ENCODE data around the gene UPP1.

Gene UPP1

DNA sequence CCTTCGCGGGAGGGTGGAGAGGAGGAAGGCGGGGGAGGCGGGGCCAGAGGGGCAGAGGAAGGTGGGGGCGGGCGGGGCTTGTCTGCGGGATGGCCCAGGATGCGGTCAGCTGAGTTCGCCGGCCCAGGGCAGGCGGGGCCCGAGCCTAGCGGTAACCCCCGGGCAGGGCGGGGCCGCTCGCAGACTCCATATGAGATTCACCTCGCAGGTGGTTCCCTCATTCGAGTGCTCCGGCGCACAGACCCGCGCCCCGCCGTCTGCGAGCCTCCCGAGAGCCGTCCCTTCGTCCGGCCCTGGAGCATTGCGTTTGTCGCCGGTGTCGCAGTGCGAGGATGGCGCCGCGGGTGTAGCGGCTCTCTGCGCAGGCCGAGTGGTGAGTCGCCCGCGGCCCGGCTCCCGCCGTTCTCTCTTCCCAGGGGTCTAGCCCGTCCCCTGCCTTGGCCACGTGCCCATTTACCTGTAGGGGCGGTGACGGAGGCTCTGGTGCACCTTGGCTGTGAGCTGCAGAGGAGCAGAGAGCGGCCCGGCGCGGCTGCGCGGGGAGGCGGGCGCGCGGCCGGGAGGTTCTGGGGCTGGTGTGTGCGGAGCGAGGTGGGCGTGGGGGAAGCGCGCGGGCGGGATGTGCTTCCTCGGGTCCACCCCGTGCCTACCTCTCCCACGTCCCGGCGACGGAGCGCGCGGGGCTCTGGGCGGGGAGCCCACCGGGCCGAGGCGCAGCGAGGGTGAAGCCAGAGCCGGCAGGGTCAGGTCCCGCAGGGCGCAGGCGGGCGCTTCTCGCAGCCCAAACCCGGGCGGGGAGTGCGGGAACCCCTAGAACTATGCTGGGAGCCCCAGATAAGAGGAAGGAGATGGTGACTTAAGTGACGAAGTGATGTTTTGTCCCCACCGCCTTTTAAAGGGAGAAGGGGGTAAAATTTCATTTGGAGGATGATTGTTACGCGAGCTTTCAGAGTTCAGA, at the start of gene UPP1:
UPP1 (plus strand) TSS at position 220 of the 958 bp plus-strand sequence. CDS start 5,519 bp downstream, outside the sequence.
- DNase-seq (ENCODE audit: extremely low read depth, low read depth): no peak
- peak within 1 kb of the TSS; percentile 67 for H3K4me3 ChIP-seq (replicated peaks; ENCODE audit: low read depth, low read length)
- TF ChIP-seq, protein P1, sequence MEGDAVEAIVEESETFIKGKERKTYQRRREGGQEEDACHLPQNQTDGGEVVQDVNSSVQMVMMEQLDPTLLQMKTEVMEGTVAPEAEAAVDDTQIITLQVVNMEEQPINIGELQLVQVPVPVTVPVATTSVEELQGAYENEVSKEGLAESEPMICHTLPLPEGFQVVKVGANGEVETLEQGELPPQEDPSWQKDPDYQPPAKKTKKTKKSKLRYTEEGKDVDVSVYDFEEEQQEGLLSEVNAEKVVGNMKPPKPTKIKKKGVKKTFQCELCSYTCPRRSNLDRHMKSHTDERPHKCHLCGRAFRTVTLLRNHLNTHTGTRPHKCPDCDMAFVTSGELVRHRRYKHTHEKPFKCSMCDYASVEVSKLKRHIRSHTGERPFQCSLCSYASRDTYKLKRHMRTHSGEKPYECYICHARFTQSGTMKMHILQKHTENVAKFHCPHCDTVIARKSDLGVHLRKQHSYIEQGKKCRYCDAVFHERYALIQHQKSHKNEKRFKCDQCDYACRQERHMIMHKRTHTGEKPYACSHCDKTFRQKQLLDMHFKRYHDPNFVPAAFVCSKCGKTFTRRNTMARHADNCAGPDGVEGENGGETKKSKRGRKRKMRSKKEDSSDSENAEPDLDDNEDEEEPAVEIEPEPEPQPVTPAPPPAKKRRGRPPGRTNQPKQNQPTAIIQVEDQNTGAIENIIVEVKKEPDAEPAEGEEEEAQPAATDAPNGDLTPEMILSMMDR (IDR thresholded peaks at IDR 0.05; ENCODE audit: low read depth, low read length, missing control alignments): no peak

DNA sequence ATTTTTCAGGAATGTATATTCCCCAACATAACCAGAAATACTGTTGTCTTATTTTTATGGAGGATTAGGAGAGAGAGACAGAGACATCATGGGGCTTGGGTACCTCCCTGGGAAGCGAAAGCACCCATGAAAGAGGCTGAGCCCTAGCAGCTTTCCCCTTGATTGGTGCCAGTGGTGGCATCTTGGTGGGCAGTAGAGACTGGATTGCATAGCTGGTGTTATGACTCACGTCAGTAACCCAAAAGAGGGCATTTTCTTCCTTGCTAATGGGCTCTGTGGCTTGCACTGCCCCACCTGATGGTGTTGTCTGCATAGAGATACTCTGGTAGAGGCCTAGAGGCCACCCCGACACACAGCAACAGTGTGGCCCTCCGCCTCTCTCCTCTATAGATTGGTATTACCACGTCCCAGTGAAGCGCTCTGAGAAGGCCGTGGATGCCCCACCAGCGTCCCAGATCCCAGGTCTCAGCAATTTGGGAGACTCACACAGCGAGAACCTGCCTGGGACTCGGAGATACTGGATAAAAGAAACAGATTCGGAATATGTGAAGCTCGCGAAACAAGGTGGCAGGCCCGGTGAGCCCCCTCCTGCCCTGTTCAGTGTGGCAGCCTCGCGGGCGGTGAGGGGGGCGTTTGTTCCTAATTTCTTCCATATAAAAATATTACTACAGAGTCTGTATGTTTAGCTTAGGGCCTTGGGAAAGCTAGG, 48.0 kb upstream of the UPP1 start:
- TF ChIP-seq, protein P1 (IDR thresholded peaks at IDR 0.05; ENCODE audit: low read depth, low read length, missing control alignments): no peak
- DNase-seq (ENCODE audit: extremely low read depth, low read depth): no peak
- H3K4me3 ChIP-seq (replicated peaks; ENCODE audit: low read depth, low read length): no peak overlapping the region

DNA sequence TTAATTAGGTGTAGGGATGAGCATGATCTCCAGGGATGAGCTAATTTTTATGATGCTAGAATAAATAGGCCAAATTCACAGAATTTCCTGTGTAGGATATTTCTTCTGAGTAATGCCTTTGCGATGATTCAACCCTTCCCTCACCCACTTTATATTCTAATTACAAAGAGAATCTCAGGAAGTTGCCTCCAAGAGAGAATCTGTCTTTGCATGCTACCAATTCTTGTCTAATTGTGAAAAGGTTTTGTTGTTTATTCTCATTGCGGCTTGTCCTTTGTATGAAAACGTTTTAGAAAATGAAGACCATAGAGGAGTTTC, 47.5 kb upstream of the UPP1 start:
- no peak for DNase-seq (ENCODE audit: extremely low read depth, low read depth)
- H3K4me3 ChIP-seq (replicated peaks; ENCODE audit: low read depth, low read length): no peak overlapping the region
- TF ChIP-seq, protein P1 (IDR thresholded peaks at IDR 0.05; ENCODE audit: low read depth, low read length, missing control alignments): no peak

DNA sequence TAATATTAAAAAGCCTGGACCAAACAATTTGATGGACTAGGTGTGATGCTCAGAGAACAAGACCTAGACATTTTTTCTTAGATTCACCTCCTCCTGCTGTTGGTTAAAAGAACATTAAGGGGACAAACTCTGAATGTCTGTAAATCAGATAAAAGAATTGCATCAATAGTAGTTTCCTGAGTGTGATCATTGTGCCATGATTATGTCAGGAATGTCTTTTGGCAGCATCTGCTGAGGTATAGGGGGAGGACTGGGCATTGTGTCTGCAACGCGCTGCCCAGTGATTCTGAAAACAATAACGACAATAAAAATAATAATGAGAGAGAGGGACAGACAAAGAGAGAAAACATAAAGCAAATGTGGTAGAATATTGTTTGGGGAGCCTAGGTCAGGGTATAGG, 46.8 kb upstream of the UPP1 start:
- no peak for DNase-seq (ENCODE audit: extremely low read depth, low read depth)
- TF ChIP-seq, protein P1 (IDR thresholded peaks at IDR 0.05; ENCODE audit: low read depth, low read length, missing control alignments): no peak
- H3K4me3 ChIP-seq (replicated peaks; ENCODE audit: low read depth, low read length): no peak overlapping the region

DNA sequence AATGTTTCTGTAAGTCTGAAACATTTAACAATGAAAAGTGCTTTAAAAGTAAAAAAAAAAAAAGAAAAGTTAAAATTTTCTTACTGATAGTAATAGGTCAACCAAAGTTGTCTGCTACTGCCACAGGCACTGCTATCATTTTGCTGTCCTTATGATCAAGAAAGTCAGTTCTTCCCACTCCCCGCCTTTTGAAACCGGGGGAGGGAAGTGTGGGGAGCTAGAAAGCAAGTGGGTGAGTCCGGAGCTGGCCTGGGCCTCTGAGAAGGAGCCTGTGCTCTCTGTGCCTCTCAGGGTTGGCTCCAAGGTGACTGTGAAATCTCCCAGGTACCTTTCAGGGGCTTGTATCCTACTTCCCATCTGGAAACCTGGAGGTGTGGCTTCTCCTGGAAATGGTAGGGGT, 46.4 kb upstream of the UPP1 start:
- H3K4me3 ChIP-seq (replicated peaks; ENCODE audit: low read depth, low read length): no peak overlapping the region
- TF ChIP-seq, protein P1 (IDR thresholded peaks at IDR 0.05; ENCODE audit: low read depth, low read length, missing control alignments): no peak
- no peak for DNase-seq (ENCODE audit: extremely low read depth, low read depth)

DNA sequence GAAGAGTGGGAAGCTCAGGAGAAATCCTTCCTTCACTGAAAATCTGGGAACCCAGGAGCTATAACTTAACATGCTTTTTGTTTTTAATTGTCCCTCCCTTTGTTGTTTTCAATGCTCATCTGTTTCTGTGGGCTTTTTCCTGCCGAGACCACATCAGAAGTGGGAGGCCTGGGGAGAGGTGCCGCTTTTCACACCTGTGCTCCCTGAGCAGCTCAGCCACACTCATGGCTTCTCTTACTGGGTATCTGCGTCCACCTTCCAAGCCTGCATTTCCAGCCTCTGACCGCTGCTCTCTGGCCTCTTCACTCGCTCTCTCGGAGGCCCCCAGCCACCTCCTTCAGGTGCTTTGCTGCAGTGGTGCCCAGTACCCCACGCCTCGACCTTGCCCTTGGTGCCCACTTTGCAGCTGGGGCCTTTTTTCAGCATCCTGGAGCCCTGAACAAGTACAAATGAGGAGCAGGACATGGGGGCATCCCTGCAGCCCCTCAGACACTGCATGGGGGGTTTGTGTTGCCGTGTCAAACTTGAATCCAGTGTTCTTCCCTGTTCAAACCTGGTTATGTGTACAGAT, 43.8 kb upstream of the UPP1 start:
- no peak for DNase-seq (ENCODE audit: extremely low read depth, low read depth)
- H3K4me3 ChIP-seq (replicated peaks; ENCODE audit: low read depth, low read length): no peak overlapping the region
- TF ChIP-seq, protein P1 (IDR thresholded peaks at IDR 0.05; ENCODE audit: low read depth, low read length, missing control alignments): no peak

All from HFF-Myc (cell line).